ENCODE measurements around the gene SLBP.

Gene SLBP

GRCh38 chr4:1644891-1645657 is 67.0 kb downstream of the SLBP start:
- DNase-seq: no peak

GRCh38 chr4:1643971-1644735 is 68.0 kb downstream of the SLBP start:
- no peak for DNase-seq

Measured in EL (cell line).